NCI-H2171 (cell line): ENCODE results near the gene CATSPER1.
A peak's percentile ranks its signal among the peaks of the same experiment; 100 is the strongest.

Experiments
- DNase-seq: peaks from one replicate; lab custom pipeline; 2025; lab: John Stamatoyannopoulos, UW

CATSPER1 gene

GRCh38 chr11:66002648-66003225 is 23.5 kb downstream of the CATSPER1 start:
- no peak for DNase-seq

DNA sequence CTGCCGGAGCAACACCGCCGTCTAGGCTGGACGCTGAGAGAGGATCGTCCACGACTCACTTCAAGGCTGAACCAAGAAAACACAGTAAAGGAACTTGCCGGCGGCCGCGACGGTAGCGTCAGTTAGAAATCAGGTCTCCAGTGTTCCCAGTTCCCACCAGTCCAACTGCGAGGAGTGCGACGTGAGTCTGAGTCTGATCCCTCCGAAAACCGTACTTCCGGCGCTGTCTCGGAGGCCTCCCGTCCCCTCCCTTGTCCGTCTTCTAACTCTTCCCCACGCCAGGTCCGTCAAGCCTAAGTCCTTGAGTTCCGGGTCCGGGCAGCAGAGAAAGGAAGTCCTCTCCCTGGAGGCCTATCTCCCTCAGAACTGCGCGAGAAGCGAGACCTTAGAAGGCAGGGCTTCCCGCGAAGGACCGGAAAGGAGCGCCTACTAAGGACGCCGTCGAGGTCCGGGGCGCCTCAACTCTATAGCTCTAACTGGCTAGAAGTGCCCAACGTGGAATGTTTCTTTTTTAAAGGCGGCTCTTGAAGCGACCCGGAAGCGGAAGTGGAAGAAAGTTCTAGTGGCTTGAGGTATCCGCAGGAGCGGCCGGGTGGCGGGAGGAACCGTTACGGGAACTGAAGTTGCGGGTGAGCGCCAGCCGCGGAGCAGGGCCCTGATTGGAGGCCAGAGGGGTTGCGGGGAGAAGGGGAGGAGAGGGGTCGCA is 24.2 kb downstream of the CATSPER1 start, which contains the start of the genes BANF1 and EIF1AD:
BANF1 (plus strand) TSS at position 562 of the 706 bp plus-strand sequence. CDS start 748 bp downstream, outside the sequence.
EIF1AD (minus strand) TSS at position 216 of the 706 bp plus-strand sequence. CDS start 1,768 bp downstream, outside the sequence.
- DNase-seq: peak; percentile 99

- no peak for DNase-seq
Measured at GRCh38 chr11:65997286-65997685, 29.0 kb downstream of the CATSPER1 start.

DNA sequence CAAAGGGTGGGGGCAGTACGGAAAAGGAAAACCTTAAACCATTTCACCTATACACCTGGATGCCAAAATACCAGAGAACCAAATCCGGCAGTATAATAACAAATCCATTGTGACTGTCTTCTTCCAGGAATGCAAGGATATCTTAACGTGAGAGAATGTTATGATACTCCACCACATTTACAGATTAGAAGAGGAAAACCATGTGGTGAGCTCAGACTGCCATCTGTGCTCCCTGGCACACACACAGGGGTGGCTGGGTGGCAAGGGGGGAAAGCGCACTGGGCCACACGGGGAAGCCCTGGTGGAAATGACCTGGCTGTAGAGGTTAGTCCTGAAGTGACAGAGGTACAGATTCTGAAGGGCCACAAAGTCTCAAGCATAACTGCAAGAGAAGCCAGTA is 34.2 kb downstream of the CATSPER1 start:
- no peak for DNase-seq

- peak; percentile 87 for DNase-seq
Measured at GRCh38 chr11:65988791-65989592, 37.3 kb downstream of the CATSPER1 start.

GRCh38 chr11:65987336-65987735 is 38.9 kb downstream of the CATSPER1 start:
- DNase-seq: no peak

DNA sequence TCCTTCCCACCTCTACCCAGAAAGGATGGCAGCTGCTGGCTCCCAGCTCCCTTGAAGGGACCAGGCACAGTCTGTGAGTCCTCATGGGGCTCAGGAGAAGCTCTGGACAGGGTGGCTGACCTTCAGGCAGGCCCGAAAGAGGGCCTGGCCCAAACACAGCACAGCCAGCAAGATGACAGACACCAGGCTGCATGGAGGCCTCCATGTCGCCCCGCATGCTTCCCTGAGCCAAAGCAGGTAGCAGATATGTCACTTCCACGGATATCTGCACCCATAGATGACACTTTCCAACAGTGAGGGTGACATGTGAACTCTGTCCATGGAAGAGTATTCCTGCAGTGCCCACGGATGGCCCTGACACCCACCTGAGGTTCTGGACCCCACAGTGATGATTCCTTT is 42.7 kb downstream of the CATSPER1 start:
- no peak for DNase-seq

- no peak for DNase-seq
Measured at GRCh38 chr11:65982824-65983588, 43.3 kb downstream of the CATSPER1 start.

- no peak for DNase-seq
Measured at GRCh38 chr11:65981972-65982823, 44.1 kb downstream of the CATSPER1 start.

DNA sequence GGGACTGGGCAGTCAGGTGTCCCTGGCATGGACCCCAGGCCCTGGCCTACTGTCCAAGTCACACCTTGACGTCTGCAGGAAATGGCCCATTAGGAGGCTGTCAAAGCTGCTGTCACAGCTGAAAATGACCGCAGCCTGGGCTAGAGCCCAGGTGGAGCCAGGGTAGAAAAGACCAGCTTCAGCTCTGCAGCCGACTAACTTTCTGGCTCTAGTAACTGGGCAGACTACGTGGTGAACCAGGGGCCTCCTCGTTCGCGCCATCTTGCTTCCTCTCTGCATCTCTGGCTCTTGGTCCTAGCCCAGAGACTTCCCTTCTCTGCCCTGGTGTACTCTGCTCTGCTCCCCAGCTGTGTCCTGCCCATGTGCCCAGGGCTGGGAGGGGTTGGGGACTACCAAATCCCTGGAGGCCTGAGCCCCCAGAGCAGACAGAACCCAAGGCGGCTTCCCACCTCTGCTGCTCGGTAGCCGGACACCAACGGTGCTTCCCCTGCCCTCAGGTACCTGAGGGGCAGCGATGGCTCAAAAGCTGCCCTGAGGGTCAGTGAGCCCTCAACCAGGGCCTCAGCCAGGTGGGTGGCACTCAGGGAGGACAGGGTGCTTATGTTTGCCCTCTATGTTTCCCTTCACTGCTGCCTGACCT is 45.1 kb downstream of the CATSPER1 start:
- no peak for DNase-seq

- DNase-seq: no peak
Measured at GRCh38 chr11:65979261-65979759, 47.0 kb downstream of the CATSPER1 start.

DNA sequence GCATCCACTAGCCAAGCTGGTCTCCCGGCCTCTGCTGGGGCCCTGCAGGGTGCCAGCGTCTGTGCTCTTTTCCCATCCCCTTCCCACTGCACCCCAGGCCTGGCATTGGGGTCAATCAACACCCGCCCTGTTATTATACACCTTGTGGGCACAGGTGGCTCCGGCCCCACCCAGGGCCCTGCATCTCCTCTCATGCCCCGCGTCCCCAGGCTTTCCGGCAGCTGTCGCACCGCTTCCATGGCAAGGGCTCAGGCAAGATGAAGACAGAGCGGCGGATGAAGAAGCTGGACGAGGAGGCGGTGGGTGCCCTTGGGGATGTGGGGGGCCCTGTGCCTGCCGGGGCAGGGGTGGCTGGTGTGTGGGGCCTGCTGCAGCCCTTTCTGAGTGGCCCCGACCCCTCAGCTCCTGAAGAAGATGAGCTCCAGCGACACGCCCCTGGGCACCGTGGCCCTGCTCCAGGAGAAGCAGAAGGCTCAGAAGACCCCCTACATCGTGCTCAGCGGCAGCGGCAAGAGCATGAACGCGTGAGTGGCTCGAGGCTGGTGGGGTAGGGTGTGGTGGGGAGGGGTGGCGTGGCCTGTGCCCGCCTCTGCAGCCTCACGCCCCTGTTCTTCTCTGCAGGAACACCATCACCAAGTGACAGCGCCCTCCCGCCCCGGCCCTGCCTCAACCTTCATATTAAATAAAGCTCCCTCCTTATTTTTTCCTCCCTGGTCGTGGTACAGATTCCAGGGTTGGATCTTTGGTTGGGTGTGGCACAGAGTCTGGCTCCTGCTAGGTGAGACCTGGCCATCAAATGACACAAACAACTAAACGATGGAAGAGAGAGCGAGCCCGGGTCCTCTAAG is 47.7 kb downstream of the CATSPER1 start:
- DNase-seq: no peak

- DNase-seq: no peak
Measured at GRCh38 chr11:65977621-65978390, 48.5 kb downstream of the CATSPER1 start.

GRCh38 chr11:65976216-65977176 is 49.8 kb downstream of the CATSPER1 start:
- DNase-seq: no peak

- no peak for DNase-seq
Measured at GRCh38 chr11:65975771-65976170, 50.5 kb downstream of the CATSPER1 start.

DNA sequence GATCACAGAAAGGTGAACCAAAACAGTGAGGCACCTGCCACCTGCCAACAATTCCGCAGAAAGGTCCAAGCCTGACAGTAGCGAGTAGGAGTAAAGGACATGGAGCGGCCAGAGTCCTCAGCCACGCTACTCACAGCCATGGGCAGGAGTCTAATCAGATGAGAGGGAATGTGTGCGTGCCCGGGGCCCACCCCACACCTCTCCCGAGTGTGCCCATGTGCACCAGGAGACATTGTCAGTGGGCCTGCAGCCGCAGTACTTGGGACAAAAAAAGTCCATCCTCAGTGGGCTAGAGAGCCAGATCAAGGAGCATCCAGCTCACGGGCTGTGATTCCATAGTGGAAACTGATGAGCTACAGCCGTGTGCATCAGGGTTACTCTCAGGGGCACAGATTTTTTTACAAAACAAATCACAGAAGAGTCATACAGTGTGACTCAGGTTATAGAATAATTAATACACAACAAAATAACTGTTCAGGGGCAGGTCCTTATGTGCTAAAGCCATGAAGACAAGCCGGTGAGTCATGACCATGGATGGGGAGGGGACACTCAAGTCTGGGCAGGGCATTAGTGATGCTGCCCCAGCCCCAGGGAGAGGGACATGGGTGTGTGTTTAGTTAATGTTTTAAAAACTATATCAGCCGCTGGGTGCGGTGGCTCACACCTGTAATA is 52.7 kb downstream of the CATSPER1 start:
- no peak for DNase-seq

GRCh38 chr11:65972116-65972515 is 54.2 kb downstream of the CATSPER1 start:
- DNase-seq: no peak
